Activated T-helper 1 cell treated with Interleukin-2 at 50 U/mL for 16 hours (primary cell): ENCODE results near the gene PRDM5.
"Not testable (repeated sequence)": the region's sequence is repeated elsewhere in the genome, so short reads cannot be mapped to it uniquely, and the experiment has no call there.

Experiments
- DNase-seq: peaks from one replicate; pipeline ENCODE4 v3.0.0-alpha.2; 2020; ENCODE audit warnings: low read depth

PRDM5 gene

DNA sequence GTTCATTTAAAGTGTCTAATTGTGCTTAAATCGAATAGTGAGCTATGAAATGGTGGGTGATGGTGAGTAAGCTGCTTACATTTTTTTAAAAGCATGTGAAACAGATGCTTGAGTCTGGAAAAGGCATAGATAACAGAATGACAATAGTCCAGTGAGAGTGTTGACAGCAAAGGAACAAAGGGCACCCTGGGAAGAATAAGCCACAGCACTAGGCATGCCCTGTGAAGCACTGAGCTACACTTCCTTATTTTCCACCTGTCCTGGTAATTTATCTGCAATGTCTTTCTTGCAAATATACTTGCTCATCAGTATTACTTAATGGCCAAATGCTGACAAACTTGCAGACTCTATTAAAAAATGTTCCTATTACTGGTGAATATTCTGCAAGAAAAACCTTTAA is 168.7 kb downstream of the PRDM5 start:
- no peak for DNase-seq

GRCh38 chr4:120750152-120750525 is 172.4 kb downstream of the PRDM5 start:
- no peak for DNase-seq

DNA sequence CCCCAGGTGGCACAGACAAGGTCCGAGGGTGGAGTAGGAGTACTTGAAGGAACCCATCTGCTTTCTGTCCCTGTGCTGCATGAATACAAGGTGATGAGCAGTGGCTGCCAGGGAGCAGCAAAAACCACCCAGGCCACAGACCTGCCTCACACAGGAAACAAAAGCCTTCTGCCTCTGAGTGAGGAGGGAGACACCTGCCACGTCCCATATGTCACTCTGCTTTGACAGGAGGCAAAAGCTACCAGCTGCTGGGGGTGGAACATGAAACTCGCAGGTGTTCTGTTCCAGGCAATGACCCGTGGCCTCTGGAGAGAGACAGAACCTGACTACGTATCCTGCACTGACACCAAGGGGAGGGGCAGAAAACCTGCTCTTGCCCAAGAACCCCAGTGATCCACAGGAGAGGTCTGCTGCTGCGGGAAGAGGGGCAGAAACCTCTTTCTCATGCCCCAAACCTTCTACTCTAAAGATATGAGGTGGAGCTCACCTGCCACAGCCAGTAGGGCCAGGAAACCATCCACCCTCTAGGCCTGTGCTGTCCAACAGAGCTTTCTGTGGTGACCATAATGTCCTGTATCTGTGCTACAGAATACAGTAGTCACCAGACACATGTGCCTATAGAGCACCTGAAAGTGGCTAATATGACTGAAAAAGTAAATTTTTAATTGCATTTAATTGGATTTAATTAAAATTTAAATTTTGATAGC is 172.9 kb downstream of the PRDM5 start:
- no peak for DNase-seq

- not testable (repeated sequence) for DNase-seq
These were observed 180.9 kb downstream of the PRDM5 start for GRCh38 chr4:120741636-120742035.

DNA sequence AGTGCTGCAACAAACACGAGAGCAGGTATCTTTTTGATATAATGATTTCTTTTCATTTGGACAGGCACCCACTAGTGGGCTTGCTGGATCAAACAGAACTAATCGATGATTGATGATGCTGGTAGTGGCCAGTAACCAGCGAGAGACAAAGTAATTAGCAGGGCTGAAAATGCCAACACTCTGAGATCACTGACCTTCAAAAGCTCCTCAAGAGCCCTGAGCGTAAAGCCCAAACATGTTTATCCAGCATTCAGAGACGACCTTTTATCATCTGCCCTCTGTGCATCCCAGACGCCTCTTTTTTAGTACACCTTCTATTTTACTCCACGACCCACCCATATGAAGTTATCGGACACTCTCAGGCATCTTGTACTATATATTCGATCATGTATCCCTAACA is 186.2 kb downstream of the PRDM5 start:
- DNase-seq = no peak

GRCh38 chr4:120733968-120734367 is 188.6 kb downstream of the PRDM5 start:
- no peak for DNase-seq

DNA sequence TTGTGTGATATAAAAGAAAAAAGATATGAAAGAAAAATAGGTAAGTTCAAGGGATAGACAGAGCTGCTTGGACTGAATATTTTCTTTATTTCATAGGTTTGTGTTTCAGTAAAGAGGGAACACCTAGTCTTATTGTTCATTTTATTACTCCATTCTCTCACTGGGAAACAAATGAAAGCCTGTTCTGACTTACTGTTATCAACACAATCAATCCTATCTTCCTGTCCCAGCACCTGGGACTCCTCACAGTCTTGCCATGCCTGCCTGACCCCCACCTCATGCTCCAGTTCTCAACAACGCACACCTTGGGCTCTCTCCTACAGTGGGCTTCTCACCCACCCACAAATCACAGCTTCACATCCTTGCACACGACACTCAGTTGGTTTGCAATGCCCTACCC is 189.5 kb downstream of the PRDM5 start:
- DNase-seq = no peak

GRCh38 chr4:120731561-120731960 is 191.0 kb downstream of the PRDM5 start:
- no peak for DNase-seq

- DNase-seq = no peak
These were observed 191.7 kb downstream of the PRDM5 start for GRCh38 chr4:120730777-120731320.

DNA sequence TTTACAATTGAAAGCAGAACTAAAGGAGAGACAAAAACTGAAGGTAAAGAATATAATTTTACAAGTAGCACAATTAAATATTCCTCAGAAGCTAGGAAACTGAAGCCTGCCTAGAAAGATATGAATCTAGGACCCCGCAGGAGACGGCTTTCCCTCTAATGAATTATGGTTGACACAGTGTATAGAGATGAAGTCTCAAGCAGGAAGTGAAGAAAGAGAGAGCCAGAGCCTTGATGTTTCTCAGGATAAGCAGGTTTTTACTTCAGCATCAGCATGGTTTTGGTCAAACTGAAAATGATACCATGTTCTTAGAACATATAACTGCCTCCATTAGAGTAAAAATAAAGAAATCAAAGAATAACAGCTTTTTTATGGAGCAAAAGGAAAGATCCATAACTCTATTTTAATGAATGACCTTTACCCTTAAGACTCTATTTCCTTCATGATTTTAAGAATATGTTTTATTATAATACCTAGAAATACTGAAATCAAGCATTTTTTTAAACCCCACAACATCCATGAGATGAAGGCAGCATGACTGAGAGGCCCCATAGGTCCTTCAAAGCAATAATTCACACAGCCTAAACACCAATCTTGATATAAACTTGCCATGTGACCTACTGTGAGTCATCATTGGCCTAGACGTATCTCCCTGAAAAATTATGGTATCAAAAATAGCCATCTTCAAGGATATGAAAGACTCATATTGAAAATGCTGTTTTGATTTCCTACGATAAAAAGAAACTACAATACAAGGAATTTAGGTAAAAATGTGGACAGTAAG is 193.4 kb downstream of the PRDM5 start:
- no peak for DNase-seq

DNA sequence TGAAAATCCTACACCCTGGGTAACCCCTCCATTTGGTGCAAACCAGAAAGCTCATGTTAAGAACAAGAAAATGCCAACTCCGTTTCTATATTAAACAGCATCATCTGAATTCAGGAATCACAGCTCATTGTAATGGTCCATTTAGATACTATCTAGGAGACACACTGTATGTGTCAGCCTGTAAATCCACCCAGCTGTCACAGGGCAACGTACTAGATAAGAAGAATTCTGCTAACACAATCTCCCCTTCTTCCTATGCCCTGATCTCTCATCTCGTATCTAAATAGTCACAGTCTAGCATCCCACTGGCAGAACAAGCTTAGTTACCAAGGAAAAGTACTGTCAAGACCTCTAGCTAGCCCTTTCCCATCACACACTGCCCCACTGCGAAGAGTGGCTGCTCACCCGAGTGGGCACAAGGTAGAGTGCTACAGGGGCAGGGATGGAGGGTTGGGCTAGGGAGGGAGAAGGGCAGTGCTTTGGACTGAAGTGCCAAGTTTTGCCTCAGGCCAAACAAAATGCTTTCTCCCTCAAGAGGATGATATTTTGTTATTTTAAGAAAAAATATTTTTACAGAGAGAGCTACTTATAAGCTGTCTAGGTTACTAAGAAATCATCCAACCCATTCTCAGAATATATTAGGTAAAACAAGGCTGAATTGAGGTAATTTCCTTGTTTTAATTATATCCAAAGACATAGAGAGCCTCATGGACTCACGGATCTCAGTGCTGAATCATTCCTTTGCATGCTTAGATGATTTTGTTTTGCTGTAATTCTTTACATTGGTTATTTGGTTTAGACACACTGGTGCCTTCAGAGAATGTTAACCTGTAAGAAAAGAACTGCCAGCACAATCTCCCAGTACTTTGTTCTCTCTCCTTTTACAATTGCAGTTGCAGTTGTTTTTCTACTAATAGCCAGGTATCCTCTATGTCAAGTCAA is 196.6 kb downstream of the PRDM5 start:
- no peak for DNase-seq

DNA sequence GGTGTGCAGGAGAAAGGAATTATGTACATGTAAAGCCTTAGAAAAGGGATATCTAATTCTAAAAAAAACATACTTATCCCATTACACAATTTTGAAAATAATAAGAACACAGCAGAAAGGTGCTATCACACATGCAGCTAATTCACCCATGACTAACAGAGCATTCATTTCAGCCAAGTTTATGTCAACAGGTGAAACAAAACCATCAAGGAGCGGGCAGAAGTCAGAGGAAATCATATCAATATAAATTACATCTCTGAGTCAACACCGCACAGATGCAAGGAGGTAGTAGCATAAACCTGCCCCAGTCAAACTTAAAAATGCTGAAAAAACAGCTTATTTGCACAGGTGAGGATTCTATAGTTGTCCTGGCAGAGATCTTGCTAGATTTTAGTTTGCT is 197.9 kb downstream of the PRDM5 start:
- no peak for DNase-seq

DNA sequence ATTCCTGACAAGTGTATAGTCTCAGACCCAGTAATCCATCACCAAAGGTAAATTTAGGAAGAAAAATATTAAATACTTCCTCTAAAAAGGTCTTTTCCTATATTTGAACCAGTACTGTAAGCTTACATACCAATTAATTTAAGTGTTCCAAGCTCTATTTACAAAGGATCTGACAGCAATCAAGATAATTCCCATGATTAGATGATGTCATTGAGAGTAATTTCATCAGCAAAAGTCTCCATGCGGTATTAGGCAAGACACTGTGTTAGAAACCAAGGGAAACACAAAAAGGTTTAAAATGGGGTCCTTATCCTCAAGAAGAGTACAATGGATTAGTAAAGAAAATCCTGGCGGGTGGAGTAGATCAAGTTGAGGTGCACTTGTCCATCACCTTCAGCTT is 198.5 kb downstream of the PRDM5 start:
- DNase-seq = no peak

DNA sequence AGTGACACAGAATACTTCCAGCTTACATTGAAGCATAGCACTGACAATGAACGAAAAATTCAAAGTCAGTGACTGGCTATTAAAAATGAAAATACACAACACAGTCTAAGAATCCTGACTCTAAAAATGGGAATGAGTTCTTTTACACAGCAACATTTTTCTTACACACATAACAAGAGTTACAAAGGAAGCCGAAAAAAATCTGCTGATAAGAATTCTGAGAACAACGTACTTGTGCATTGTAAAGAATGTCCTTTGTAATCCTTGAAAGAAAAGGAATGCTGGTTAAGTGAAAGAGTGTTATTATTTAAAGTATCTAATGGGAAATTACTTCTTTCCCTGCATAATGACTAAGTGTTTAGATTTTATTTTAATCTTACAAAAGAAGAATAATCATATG is 199.4 kb downstream of the PRDM5 start:
- DNase-seq = no peak

DNA sequence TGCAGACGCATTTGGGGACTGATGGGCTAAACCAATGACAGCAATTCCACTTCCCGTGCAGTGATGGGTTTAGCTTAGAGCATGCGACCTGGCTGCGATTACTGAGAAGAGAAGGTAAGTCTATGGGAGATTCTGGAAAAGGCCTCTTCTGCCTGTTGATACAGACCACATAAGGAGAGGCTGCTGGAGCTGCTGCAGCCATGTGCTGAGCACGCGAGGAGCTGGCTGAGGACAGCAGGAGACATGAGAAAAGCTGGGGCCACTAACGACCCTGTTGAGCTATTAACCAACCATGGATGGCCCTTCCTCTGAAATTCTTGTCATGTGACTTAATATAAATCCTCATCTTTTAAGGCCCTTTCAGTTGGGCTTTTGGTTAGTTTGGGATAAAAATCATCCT is 199.9 kb downstream of the PRDM5 start:
- DNase-seq = no peak

GRCh38 chr4:120720354-120720934 is 202.1 kb downstream of the PRDM5 start:
- no peak for DNase-seq

GRCh38 chr4:120718979-120719566 is 203.5 kb downstream of the PRDM5 start:
- DNase-seq = no peak

DNA sequence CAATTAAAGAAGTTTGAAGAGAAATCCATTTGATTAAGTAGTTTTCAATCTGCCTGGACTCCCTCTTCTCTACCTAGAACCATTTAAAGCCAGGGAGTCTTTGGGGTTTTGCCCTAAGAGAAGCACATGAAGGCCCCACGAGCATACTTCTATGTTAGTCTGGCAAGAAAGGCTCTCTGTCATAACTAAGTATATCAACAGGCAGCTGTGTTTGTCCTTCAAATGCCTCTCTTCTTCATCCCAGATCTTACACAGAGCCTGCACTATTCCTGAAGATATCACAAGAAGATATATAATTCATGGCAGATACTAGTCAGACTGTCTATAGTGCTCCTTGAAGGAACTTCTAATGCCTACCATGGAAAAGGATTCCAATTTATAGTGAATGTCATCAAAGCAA is 206.2 kb downstream of the PRDM5 start:
- DNase-seq = no peak

DNA sequence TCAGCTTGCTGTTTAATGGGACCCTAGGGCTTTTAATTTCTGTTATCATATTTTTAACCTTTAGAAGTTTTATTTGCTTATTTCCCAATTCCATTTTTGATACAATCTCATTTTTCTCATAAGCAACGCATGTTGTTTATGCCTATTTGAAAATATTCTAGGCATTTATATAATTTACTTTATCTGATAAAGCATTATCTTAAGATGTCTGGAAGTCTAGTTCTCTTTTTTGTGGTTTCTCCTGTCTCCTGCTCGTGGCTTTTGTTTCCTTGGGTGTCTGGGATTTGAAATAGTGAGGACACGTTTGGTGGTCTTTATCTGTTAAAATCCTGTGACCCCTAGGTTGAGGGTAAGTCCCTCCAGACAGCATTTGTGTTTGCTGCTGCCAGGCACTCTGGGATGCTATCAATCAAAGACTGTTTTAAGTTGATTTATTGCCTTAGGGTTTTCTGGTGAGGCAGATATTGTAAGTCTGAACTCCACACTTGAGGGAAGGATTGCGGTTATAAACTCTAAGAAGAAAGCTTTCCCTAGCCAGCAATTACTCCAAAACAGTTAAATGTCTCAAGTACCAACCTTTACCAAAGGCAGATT is 208.0 kb downstream of the PRDM5 start:
- DNase-seq = no peak

DNA sequence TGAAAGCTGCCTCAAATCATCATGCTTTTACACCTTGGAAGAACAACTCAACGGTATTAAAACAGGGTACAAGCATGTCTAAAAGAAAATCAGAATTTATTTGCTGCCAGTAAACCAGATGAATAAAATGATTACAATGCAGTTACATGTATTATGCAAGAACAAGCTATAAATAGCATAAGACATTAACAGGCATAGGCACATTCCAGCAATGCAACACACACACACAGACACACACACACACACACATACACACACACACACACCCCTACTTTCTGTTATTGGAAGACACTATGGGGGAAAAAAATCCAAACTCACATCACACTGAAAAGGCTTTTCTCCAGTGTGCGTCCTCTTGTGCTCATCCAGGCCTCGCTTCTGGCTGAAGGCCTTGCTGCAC is 212.5 kb downstream of the PRDM5 start:
- DNase-seq = no peak

- DNase-seq = no peak
These were observed 218.0 kb downstream of the PRDM5 start for GRCh38 chr4:120704538-120704937.
